MM.1S (cell line): ENCODE results near the gene ATP8B3.
A peak's percentile ranks its signal among the peaks of the same experiment; 100 is the strongest.

Experiments
- DNase-seq: peaks from one replicate; pipeline ENCODE4 v3.0.0-alpha.2; 2015
- H2AFZ ChIP-seq: fragments of 300-600 bp; sonication (generic); 2 replicates; pipeline ENCODE4 v1.6.0; 2016; ENCODE audit warnings: antibody characterized with exemption, low read length
- H3F3A ChIP-seq: fragments of 300-600 bp; sonication (generic); 2 replicates; pipeline ENCODE4 v1.6.1; 2016; ENCODE audit warnings: mild to moderate bottlenecking, antibody characterized with exemption, low read length, moderate library complexity, mixed read lengths; ENCODE audit not compliant: insufficient read depth
- H3K27ac ChIP-seq: fragments of 300-600 bp; sonication (generic); 2 replicates; pipeline ENCODE4 v1.5.1; 2016; ENCODE audit warnings: mild to moderate bottlenecking, low read length
- H3K27me3 ChIP-seq: fragments of 300-600 bp; sonication (generic); replicated peaks from 2 replicates; pipeline ENCODE4 v1.6.0; 2016; ENCODE audit warnings: low read length; ENCODE audit not compliant: insufficient read depth
- H3K36me3 ChIP-seq: fragments of 300-600 bp; sonication (generic); replicated peaks from 2 replicates; pipeline ENCODE4 v1.6.1; 2016; ENCODE audit warnings: mild to moderate bottlenecking, low read length, mixed read lengths; ENCODE audit not compliant: insufficient read depth
- H3K4me1 ChIP-seq: fragments of 300-600 bp; sonication (generic); 2 replicates; pipeline ENCODE4 v1.6.1; 2016; ENCODE audit warnings: low read length, mixed read lengths
- H3K4me2 ChIP-seq: fragments of 300-600 bp; sonication (generic); 2 replicates; pipeline ENCODE4 v1.6.0; 2016; ENCODE audit warnings: low read depth, low read length
- H3K4me3 ChIP-seq: fragments of 300-600 bp; sonication (generic); 2 replicates; pipeline ENCODE4 v1.5.1; 2016; ENCODE audit warnings: low read length, mixed read lengths
- H3K79me2 ChIP-seq: fragments of 300-600 bp; sonication (generic); 2 replicates; pipeline ENCODE4 v1.6.1; 2016; ENCODE audit warnings: mixed run types, low read length, mixed read lengths
- H3K9ac ChIP-seq: fragments of 300-600 bp; sonication (generic); 2 replicates; pipeline ENCODE4 v1.6.1; 2016; ENCODE audit warnings: low read length, mixed read lengths
- H3K9me2 ChIP-seq: fragments of 300-600 bp; sonication (generic); replicated peaks from 2 replicates; pipeline ENCODE4 v1.6.1; 2016; ENCODE audit warnings: mild to moderate bottlenecking, low read length, mixed read lengths; ENCODE audit not compliant: insufficient read depth
- H3K9me3 ChIP-seq: fragments of 300-600 bp; sonication (generic); replicated peaks from 2 replicates; pipeline ENCODE4 v1.6.1; 2016; ENCODE audit warnings: mild to moderate bottlenecking, low read length, mixed read lengths; ENCODE audit not compliant: insufficient read depth
- H4K20me1 ChIP-seq: fragments of 300-600 bp; sonication (generic); 2 replicates; pipeline ENCODE4 v1.6.1; 2016; ENCODE audit warnings: mild to moderate bottlenecking, low read length, moderate library complexity, mixed read lengths; ENCODE audit not compliant: insufficient read depth
- EZH2 ChIP-seq: fragments of 300-600 bp; sonication (generic); optimal IDR thresholded peaks from 2 replicates; pipeline ENCODE3; 2017; ENCODE audit warnings: low read depth, mild to moderate bottlenecking, antibody characterized with exemption, low read length, mixed read lengths
- EZH2phosphoT487 ChIP-seq: fragments of 300-600 bp; sonication (generic); IDR thresholded peaks from 2 replicates; pipeline ENCODE4 v1.6.1; 2018; ENCODE audit warnings: antibody characterized with exemption, low read length
- TF ChIP-seq, protein P1 (sequence below): fragments of 300-600 bp; sonication (generic); IDR thresholded peaks from 2 replicates; pipeline ENCODE4 v1.5.1; 2016; ENCODE audit warnings: antibody characterized with exemption, low read length, mixed read lengths

The ATP8B3 gene

GRCh38 chr19:1860821-1861598, 48.9 kb upstream of the ATP8B3 start:
- H3F3A ChIP-seq = peaks cover 37% of the 10 kb centered on the region
- no peak for TF ChIP-seq EZH2
- TF ChIP-seq, protein P1, sequence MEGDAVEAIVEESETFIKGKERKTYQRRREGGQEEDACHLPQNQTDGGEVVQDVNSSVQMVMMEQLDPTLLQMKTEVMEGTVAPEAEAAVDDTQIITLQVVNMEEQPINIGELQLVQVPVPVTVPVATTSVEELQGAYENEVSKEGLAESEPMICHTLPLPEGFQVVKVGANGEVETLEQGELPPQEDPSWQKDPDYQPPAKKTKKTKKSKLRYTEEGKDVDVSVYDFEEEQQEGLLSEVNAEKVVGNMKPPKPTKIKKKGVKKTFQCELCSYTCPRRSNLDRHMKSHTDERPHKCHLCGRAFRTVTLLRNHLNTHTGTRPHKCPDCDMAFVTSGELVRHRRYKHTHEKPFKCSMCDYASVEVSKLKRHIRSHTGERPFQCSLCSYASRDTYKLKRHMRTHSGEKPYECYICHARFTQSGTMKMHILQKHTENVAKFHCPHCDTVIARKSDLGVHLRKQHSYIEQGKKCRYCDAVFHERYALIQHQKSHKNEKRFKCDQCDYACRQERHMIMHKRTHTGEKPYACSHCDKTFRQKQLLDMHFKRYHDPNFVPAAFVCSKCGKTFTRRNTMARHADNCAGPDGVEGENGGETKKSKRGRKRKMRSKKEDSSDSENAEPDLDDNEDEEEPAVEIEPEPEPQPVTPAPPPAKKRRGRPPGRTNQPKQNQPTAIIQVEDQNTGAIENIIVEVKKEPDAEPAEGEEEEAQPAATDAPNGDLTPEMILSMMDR = no peak
- no peak for TF ChIP-seq EZH2phosphoT487
- H3K9me2 ChIP-seq = no peaks in the 10 kb centered on the region
- peaks cover 22% of the 10 kb centered on the region for H3K4me1 ChIP-seq
- H3K27ac ChIP-seq = no peak overlapping the region
- H3K36me3 ChIP-seq = no peaks in the 10 kb centered on the region
- peak overlapping the region; percentile 97; the same call in 1 of the 2 replicates for H3K4me2 ChIP-seq
- H3K9ac ChIP-seq = no peak overlapping the region
- no peaks in the 10 kb centered on the region for H3K9me3 ChIP-seq
- no peaks in the 10 kb centered on the region for H3K27me3 ChIP-seq
- DNase-seq = no peak
- H3K4me3 ChIP-seq = peak overlapping the region; percentile 98; the same call in 1 of the 2 replicates
- H3K79me2 ChIP-seq = peaks cover 73% of the 10 kb centered on the region
- no peak overlapping the region for H2AFZ ChIP-seq
- no peaks in the 10 kb centered on the region for H4K20me1 ChIP-seq

DNA sequence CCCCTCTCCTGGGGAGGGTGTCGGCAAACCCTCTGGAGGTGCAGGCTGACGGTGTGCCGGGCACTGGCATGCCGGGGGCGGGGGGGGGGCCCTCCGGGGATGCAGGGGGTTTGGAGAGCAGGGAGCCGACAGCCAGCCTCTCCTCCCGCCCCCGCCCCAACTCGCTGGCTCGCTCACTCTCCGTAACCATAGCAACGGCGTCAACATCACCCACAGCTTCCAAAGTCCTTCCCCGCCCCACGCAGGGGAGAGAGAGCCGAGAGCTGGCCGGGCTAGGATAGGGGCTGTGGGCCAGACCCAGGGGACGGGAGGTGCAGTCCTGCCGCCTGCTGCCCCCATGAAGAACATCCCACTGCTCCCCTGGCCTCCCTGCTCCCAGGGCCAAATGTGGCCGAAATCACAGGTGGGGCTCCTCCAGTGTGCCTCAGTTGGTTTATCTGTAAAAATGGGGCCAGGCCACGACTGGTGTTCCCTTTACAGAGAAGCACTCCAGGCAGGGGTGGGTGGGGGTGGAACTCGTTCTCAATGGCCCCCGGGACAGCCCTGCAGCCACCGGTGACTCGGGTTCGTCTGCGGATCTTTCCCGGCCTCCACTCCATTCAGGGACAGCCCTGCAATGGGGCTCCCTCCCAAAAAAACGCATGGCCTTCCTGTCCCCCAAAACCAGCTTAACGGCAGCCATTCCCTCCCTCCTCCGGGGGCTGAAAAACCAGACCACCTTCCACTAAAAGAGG, 48.1 kb upstream of the ATP8B3 start:
- Histone ChIP-seq H3K4me2 (no peak overlapping the region), H3K4me1 (peaks cover 27% of the 10 kb centered on the region), H2AFZ (no peak overlapping the region), H4K20me1 (no peaks in the 10 kb centered on the region), H3K27me3 (no peaks in the 10 kb centered on the region), H3K27ac (no peak overlapping the region), H3K79me2 (peaks cover 77% of the 10 kb centered on the region), H3K9me3 (no peaks in the 10 kb centered on the region), H3K4me3 (no peak overlapping the region), H3K9me2 (no peaks in the 10 kb centered on the region), H3K36me3 (no peaks in the 10 kb centered on the region), H3K9ac (no peak overlapping the region), H3F3A (peaks cover 42% of the 10 kb centered on the region)
- no peak for TF ChIP-seq EZH2
- no peak for TF ChIP-seq EZH2phosphoT487
- TF ChIP-seq, protein P1 = no peak
- DNase-seq = no peak

DNA sequence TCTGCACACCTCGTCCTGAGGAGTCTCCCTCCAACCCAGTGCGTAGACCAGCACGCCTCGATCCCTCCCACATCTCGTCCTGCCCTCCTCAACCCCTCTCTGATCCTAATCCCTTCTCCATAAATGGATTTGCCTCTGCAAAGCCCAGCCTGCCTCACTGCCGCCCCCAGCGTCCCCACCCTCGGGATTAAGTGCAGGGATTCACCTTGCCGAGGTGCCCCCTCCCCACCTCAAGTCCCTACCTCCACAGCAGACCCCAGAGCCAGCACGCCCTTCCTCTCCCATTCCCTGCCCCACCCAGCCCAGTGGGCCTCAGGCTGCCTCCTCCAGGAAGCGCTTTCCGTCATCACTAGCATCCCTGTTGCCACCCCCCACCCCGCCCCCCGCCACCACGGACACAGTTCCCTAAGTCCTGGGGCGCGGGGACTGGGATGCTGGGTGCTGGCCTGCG, 47.3 kb upstream of the ATP8B3 start:
- no peak for DNase-seq
- no peak overlapping the region for H3K9ac ChIP-seq
- H3K9me2 ChIP-seq = no peaks in the 10 kb centered on the region
- no peaks in the 10 kb centered on the region for H3K9me3 ChIP-seq
- peaks cover 44% of the 10 kb centered on the region for H3F3A ChIP-seq
- H3K27ac ChIP-seq = no peak overlapping the region
- H3K4me2 ChIP-seq = no peak overlapping the region
- H3K36me3 ChIP-seq = no peaks in the 10 kb centered on the region
- H4K20me1 ChIP-seq = no peaks in the 10 kb centered on the region
- no peaks in the 10 kb centered on the region for H3K27me3 ChIP-seq
- H3K4me3 ChIP-seq = no peak overlapping the region
- peaks cover 82% of the 10 kb centered on the region for H3K79me2 ChIP-seq
- TF ChIP-seq EZH2phosphoT487 = no peak
- TF ChIP-seq, protein P1 = no peak
- H3K4me1 ChIP-seq = peaks cover 27% of the 10 kb centered on the region
- H2AFZ ChIP-seq = no peak overlapping the region
